OCI-LY7 (cell line): ENCODE results near the gene CDK6.

Experiments used
- CTCF ChIP-seq: fragments of 200-600 bp; sonication (generic); conservative IDR thresholded peaks from 2 replicates; pipeline ENCODE4 v1.5.1; 2014; ENCODE audit warnings: mild to moderate bottlenecking, antibody characterized with exemption, low read length, moderate library complexity, mixed read lengths
- EZH2phosphoT487 ChIP-seq: fragments of 200-600 bp; sonication (generic); IDR thresholded peaks from 2 replicates; pipeline ENCODE4 v1.6.1; 2018; ENCODE audit warnings: low read depth, borderline replicate concordance, mild to moderate bottlenecking, mixed run types, antibody characterized with exemption, low read length, moderate library complexity, mixed read lengths

- no peak for TF ChIP-seq CTCF
- TF ChIP-seq EZH2phosphoT487: no peak
Observed at GRCh38 chr7:92717993-92718716, 118.2 kb downstream of the CDK6 start.
